GM12874 (cell line): Measurements from ENCODE around the gene MRPL11.
A peak's percentile ranks its signal among the peaks of the same experiment; 100 is the strongest.

ENCODE experiments used
- CTCF ChIP-seq: IDR thresholded peaks from 2 replicates; pipeline ENCODE4 v1.5.1; 2011; ENCODE audit warnings: low read depth, mild to moderate bottlenecking, control low read depth, low read length, moderate library complexity; ENCODE audit not compliant: insufficient read depth

The MRPL11 gene

GRCh38 chr11:66410191-66410590 is 28.5 kb downstream of the MRPL11 start:
- no peak for TF ChIP-seq CTCF

- no peak for TF ChIP-seq CTCF
These were observed 29.4 kb downstream of the MRPL11 start for GRCh38 chr11:66409226-66409625.

GRCh38 chr11:66408488-66409214 is 30.0 kb downstream of the MRPL11 start:
- peak; percentile 100 for TF ChIP-seq CTCF

- TF ChIP-seq CTCF = no peak
These were observed 31.0 kb downstream of the MRPL11 start for GRCh38 chr11:66407651-66408050.

GRCh38 chr11:66393954-66394353 is 44.7 kb downstream of the MRPL11 start:
- no peak for TF ChIP-seq CTCF

GRCh38 chr11:66391322-66391721 is 47.3 kb downstream of the MRPL11 start:
- TF ChIP-seq CTCF = no peak

- peak; percentile 85 for TF ChIP-seq CTCF
These were observed 49.8 kb downstream of the MRPL11 start for GRCh38 chr11:66388780-66389386.
